Tongue (tissue), 2 donors: Measurements from ENCODE around the gene GPR15. TPM values are rescaled to one million over a fixed set of nuclear protein-coding genes. Genes with fewer than 3 reads are reported as not detected.
"Not testable (repeated sequence)": the region's sequence is repeated elsewhere in the genome, so short reads cannot be mapped to it uniquely, and the experiment has no call there.

Source experiments
- DNase-seq: peaks from one replicate; pipeline ENCODE4 v3.0.0-alpha.2; 2015
- total RNA-seq: library from RNA; depleted of rRNA; stranded (reverse); fragments of >200 nt; gene quantifications from one replicate; pipeline ENCODE4 v1.2.3, GENCODE V29; 2014

The GPR15 gene
- total RNA-seq, 1 donor from 2014 or later, result not detected

- no peak for DNase-seq
Measured at GRCh38 chr3:98558100-98558827, 26.5 kb downstream of the GPR15 start.

DNA sequence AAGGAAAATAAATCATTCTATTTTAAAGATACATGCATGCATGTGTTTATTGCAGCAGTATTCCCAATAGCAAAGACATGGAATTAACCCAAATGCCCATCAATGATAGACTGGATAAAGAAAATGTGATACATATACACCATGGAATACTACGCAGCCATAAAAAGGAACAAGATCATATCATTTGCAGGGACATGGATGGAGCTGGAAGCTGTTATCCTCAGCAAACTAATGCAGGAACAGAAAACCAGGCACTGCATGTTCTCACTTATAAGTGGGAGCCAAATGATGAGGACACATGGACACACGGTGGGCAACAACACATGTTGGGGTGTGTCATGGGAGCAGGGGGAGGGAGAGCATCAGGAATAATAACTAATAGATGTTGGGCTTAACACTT is 28.0 kb downstream of the GPR15 start:
- not testable (repeated sequence) for DNase-seq

DNA sequence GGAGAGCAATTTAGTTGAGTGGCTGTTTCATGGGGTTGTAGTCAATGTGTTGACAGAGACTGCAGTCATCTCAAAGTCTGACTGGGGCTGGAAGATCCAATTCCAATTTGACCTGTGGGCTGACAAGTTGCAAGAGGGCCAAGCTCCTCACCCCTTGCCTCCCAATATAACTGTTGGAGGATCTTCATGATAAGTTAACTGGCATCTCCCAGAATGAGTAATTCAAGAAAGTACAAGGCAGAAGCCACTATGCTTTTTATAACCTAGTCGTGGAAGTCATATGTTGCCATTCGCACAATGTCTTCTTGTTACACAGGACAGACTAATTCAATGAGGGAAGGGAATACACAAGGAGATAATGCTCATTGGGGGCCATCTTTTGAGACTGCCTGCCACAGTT is 29.1 kb downstream of the GPR15 start:
- no peak for DNase-seq

DNA sequence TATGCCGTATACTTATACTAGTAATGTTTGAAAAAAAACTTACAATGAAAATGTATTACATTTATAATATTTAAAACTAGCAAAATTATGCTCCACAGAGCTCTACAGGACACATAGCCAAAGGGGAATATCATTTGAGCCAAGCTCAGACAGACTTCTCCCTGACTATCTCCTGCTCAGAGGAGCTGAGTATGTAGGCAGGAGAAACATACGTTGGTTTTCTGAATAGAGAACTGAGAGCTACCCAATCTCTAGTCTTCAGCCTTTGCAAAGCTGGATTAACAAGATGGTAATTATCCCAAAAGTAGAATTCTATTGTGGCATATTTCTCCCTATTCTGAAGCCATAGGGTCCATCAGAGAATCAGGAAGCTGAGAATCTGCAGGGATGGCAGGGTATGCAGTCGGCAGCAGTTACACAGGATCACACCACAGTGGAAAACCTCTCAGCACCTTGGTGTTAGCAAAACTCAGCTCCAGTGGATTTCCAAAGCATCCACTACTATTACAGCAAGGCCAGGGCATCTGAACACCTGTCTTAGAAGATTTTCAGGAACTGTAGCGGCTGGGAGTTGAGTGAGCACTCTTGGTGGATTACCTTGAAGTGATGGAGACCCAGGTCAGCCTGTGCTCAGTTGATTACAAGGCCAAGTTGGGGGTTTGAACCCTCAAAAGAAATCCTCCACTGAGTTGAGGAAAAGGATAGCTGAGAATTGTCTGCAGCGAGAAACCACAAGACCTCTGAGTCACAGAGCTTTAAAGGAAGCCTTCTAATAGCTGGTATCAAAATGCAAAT is 30.1 kb downstream of the GPR15 start:
- no peak for DNase-seq

DNA sequence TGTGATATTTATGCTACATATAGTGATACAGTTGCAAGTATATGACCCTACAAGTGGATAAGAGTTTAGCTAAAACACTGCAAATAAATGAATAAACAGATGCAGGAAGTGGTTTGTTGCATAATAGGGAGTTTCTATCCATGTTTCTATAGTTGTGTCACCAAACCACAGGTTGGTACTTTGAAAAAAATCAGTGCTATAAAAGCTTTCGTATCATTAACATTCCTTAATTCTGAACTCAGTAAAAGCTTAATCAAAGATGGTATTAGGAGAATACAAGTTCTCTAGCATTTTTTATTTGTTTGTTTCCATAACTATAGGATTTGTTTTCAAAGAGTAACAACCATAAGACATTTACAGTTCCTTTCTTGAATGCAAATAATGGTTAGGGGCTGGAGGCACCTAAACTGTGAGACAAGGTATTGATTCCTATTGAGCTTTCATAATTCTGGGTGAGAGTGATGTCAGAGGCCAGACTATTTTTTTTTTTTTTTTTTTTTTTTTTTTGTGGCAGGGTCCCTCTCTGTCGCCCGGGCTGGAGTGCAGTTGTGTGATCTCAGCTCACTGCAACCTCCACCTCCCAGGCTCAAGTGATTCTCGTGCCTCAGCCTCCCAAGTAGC is 32.0 kb downstream of the GPR15 start:
- no peak for DNase-seq

GRCh38 chr3:98564282-98565005 is 32.7 kb downstream of the GPR15 start:
- DNase-seq, result no peak

DNA sequence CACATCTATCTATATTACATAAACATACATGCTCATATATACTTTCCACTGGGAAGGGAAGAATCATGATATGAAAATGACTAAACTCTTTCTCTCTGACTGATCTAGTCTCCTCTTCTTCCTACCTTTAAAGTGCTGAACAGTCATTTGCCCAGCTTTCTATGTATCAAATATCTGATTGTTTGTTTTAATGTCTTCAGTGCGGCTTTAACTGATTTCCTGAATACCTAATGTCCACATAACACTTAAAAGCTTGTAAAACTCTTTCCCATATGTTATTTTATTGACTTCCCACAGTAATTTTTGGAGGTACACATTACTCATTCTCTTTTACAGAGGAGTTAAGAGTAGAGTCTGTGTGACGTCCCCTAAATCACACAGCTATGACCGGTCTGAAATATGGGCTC is 33.5 kb downstream of the GPR15 start:
- DNase-seq, result no peak

GRCh38 chr3:98565843-98566242 is 34.1 kb downstream of the GPR15 start:
- no peak for DNase-seq

- DNase-seq, result no peak
Measured at GRCh38 chr3:98567666-98568270, 36.0 kb downstream of the GPR15 start.

DNA sequence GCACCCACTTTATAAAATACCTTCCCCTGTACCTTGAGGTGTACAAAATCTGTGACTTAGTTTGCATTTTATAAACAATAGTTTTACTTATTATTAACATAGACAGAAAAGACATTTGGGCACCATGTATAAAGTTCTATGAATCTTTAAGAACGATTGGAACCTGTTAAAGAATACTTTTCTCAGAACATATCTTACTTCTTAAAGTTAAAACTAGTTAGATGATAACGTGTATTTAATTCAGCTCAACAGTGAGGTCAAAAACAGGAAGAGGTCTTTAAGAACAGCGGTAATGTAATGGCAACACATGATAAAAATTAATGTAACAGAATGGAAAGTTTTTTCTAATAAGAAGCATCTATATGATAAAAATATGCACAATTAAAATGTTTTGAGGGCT is 36.6 kb downstream of the GPR15 start:
- no peak for DNase-seq

DNA sequence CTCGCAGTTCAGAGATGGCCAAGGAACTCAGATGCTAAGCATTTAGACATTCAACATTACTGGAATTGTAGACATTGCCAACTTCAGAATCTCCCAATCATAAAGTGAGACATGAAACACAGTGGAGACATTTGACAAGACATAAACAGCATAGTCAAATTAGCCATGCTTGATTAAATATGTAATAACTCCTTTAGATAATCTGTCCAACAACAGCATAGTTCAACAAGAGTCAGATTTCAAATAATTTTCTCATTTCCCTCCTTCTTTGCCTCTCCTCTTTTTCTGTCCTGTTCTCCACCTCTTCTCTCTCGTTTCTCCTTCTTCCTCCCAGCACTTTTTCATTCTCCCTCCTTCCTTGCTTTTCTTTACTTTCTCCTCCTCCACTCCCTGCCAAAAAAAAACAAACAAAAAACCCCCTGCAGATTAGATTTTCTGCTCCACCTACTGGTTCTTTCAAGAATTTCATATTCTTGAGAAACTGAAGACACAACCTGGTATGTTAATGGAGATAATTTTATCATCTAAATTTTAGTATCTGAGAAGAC is 41.5 kb downstream of the GPR15 start:
- DNase-seq, result no peak

- no peak for DNase-seq
Measured at GRCh38 chr3:98574132-98574531, 42.4 kb downstream of the GPR15 start.

GRCh38 chr3:98577178-98577895 is 45.6 kb downstream of the GPR15 start:
- no peak for DNase-seq

DNA sequence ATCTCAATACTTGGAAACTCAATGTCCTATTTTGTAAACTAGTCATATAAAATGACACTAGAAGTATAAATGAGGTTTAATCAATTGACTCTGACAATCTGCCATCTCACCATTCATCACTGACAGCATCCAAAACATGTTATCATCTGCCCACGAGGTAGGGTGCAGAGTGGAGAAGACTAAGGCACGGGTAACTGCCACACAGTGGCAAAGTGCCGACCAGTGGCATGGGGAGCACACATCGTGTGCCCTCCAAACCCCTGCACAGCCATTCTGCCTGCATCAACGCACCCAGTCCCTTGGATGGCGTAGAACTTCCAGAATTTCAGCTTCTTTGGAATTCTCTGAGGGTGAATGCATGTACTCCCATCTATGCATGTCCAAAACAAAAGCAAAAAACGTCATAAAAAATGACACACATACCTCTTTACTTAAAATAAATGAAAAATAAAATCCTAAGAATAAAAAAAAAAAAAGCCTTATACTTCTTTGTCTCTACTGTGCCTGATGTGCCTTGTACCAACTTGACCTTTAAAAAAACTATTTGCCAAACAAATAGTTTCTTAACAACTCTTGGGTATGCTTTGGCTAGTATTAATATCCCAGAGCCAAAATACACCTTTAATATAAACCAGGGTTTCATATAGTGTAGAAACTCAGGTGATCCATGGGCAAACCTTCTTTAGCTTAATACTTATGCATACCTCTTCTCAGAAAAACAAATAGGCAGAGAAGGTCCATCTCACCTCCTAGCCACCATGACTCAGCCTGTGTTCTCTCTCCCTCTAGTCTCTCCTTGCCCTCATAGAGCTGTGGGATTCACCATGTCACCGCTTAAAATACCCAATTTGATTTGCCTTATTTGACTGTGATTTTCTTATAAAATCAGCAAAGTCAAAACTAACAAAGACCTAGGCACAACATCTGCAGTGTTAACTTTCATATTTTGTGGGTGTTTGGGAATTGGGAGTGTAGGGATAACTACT is 48.9 kb downstream of the GPR15 start:
- no peak for DNase-seq

GRCh38 chr3:98581474-98581873 is 49.7 kb downstream of the GPR15 start:
- no peak for DNase-seq

- DNase-seq, result no peak
Measured at GRCh38 chr3:98582042-98582441, 50.3 kb downstream of the GPR15 start.

GRCh38 chr3:98583766-98584165 is 52.0 kb downstream of the GPR15 start:
- DNase-seq, result no peak
